ENCODE results near the gene SEMA3A.

DNA sequence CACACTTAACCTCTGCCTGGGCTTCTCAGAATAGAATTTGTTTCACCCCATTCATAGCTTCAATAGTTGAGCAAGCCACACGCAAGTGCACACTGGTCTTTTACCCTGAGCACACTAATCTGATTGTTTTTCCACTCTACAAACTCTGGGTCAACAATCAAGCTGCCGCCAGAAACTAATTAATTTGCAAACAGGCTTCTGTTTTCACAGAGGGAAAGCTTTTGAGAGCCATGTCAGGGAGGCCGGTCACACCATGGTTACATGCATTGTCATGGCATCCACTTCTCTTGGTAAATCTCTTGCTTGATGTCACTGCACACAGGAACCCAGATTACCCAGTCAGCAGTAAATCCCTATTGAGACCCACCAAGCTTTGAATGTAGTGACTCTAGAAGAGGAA lies 154.2 kb downstream of the SEMA3A start:
- TF ChIP-seq, protein P1, sequence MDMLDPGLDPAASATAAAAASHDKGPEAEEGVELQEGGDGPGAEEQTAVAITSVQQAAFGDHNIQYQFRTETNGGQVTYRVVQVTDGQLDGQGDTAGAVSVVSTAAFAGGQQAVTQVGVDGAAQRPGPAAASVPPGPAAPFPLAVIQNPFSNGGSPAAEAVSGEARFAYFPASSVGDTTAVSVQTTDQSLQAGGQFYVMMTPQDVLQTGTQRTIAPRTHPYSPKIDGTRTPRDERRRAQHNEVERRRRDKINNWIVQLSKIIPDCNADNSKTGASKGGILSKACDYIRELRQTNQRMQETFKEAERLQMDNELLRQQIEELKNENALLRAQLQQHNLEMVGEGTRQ (CRISPR knock-in tag; IDR thresholded peaks at IDR 0.05), result no peak
- TF ChIP-seq, protein P2, sequence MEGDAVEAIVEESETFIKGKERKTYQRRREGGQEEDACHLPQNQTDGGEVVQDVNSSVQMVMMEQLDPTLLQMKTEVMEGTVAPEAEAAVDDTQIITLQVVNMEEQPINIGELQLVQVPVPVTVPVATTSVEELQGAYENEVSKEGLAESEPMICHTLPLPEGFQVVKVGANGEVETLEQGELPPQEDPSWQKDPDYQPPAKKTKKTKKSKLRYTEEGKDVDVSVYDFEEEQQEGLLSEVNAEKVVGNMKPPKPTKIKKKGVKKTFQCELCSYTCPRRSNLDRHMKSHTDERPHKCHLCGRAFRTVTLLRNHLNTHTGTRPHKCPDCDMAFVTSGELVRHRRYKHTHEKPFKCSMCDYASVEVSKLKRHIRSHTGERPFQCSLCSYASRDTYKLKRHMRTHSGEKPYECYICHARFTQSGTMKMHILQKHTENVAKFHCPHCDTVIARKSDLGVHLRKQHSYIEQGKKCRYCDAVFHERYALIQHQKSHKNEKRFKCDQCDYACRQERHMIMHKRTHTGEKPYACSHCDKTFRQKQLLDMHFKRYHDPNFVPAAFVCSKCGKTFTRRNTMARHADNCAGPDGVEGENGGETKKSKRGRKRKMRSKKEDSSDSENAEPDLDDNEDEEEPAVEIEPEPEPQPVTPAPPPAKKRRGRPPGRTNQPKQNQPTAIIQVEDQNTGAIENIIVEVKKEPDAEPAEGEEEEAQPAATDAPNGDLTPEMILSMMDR (IDR thresholded peaks at IDR 0.05), result no peak
- TF ChIP-seq, protein P3, sequence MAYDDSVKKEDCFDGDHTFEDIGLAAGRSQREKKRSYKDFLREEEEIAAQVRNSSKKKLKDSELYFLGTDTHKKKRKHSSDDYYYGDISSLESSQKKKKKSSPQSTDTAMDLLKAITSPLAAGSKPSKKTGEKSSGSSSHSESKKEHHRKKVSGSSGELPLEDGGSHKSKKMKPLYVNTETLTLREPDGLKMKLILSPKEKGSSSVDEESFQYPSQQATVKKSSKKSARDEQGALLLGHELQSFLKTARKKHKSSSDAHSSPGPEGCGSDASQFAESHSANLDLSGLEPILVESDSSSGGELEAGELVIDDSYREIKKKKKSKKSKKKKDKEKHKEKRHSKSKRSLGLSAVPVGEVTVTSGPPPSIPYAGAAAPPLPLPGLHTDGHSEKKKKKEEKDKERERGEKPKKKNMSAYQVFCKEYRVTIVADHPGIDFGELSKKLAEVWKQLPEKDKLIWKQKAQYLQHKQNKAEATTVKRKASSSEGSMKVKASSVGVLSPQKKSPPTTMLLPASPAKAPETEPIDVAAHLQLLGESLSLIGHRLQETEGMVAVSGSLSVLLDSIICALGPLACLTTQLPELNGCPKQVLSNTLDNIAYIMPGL (CRISPR knock-in tag; IDR thresholded peaks at IDR 0.05), result no peak
- TF ChIP-seq, protein P4, sequence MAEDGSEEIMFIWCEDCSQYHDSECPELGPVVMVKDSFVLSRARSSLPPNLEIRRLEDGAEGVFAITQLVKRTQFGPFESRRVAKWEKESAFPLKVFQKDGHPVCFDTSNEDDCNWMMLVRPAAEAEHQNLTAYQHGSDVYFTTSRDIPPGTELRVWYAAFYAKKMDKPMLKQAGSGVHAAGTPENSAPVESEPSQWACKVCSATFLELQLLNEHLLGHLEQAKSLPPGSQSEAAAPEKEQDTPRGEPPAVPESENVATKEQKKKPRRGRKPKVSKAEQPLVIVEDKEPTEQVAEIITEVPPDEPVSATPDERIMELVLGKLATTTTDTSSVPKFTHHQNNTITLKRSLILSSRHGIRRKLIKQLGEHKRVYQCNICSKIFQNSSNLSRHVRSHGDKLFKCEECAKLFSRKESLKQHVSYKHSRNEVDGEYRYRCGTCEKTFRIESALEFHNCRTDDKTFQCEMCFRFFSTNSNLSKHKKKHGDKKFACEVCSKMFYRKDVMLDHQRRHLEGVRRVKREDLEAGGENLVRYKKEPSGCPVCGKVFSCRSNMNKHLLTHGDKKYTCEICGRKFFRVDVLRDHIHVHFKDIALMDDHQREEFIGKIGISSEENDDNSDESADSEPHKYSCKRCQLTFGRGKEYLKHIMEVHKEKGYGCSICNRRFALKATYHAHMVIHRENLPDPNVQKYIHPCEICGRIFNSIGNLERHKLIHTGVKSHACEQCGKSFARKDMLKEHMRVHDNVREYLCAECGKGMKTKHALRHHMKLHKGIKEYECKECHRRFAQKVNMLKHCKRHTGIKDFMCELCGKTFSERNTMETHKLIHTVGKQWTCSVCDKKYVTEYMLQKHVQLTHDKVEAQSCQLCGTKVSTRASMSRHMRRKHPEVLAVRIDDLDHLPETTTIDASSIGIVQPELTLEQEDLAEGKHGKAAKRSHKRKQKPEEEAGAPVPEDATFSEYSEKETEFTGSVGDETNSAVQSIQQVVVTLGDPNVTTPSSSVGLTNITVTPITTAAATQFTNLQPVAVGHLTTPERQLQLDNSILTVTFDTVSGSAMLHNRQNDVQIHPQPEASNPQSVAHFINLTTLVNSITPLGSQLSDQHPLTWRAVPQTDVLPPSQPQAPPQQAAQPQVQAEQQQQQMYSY (CRISPR knock-in tag; IDR thresholded peaks at IDR 0.05), result no peak
- no peak for TF ChIP-seq JUN (CRISPR knock-in tag; IDR thresholded peaks at IDR 0.05)
- no peak for TF ChIP-seq NFE2L1 (CRISPR knock-in tag; IDR thresholded peaks at IDR 0.05)
- TF ChIP-seq, protein P5, sequence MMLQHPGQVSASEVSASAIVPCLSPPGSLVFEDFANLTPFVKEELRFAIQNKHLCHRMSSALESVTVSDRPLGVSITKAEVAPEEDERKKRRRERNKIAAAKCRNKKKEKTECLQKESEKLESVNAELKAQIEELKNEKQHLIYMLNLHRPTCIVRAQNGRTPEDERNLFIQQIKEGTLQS (CRISPR knock-in tag; conservative IDR thresholded peaks at IDR 0.05), result no peak
- TF ChIP-seq NR3C1 (CRISPR knock-in tag; conservative IDR thresholded peaks at IDR 0.05; ENCODE audit: low read depth), result no peak
- TF ChIP-seq, protein P6, sequence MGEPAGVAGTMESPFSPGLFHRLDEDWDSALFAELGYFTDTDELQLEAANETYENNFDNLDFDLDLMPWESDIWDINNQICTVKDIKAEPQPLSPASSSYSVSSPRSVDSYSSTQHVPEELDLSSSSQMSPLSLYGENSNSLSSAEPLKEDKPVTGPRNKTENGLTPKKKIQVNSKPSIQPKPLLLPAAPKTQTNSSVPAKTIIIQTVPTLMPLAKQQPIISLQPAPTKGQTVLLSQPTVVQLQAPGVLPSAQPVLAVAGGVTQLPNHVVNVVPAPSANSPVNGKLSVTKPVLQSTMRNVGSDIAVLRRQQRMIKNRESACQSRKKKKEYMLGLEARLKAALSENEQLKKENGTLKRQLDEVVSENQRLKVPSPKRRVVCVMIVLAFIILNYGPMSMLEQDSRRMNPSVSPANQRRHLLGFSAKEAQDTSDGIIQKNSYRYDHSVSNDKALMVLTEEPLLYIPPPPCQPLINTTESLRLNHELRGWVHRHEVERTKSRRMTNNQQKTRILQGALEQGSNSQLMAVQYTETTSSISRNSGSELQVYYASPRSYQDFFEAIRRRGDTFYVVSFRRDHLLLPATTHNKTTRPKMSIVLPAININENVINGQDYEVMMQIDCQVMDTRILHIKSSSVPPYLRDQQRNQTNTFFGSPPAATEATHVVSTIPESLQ (CRISPR knock-in tag; IDR thresholded peaks at IDR 0.05), result no peak
